Measurements from ENCODE around the gene HLCS.

DNA sequence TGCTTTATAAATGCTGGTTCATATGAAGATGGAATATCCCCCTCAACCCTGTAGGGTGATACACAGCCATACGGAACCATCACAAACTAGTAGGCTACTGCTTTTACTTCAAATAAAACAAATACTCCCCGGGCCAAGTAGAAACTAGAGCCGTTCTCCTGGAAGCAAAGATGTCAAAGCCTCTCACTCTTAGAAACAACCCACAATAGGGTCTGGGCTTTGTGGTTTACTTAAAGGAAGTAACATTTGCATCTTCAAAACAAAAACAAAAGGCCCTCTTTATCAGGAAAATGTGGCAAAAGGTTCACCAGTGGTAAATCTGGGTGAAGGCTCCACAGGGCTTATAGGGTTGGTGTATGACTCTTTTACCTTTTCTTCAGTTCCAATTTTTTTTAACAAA is 49.8 kb downstream of the HLCS start:
- TF ChIP-seq CTCF (optimal IDR thresholded peaks at IDR 0.05 in 1 of 3, IDR thresholded peaks at IDR 0.05 in 1 of 3, conservative IDR thresholded peaks at IDR 0.05 in 1 of 3; ENCODE audit: extremely low read depth in 1 of 3, insufficient read depth in 2 of 3, low read length in 3 of 3) (no peak), EZH2 (IDR thresholded peaks at IDR 0.05; ENCODE audit: low read length) (no peak)
